ENCODE measurements around the gene TIAL1.

Gene TIAL1

DNA sequence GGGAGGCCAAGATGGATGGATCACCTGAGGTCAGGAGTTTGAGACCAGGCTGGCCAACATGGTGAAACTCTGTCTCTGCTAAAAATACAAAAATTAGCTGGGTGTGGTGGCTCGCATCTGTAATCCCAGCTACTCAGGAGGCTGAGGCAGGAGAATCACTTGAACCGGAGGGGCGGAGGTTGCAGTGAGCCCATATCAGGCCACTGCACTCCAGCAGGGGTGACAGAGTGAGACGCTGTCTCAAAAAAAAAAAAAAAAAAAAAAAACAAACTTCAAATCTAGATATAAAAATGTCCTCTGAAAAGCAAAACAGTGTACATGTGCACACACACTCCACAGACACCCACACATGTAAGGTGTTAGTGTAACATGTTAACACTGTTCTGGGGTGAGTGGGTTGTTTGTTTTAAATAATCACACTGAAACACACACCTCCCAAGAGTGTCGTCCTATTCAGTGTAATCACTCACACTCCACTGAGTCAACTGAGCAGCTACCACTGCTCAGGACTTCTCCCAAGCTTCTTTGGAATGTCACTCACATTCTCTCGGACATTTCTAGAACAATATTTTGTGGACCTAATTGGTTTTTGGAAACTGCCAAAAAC, 41.5 kb downstream of the TIAL1 start:
- Histone ChIP-seq H3K4me1 (no peaks in the 10 kb centered on the region), H3K9me3 (ENCODE audit: control insufficient read depth, low read length) (no peaks in the 10 kb centered on the region), H3K27me3 (ENCODE audit: control insufficient read depth, insufficient read depth, low read length) (no peaks in the 10 kb centered on the region), H3K79me2 (no peaks in the 10 kb centered on the region), H3K27ac (no peak overlapping the region), H2AFZ (no peak overlapping the region), H3K4me2 (ENCODE audit: low read length) (no peak overlapping the region), H3K36me3 (ENCODE audit: control insufficient read depth, insufficient read depth, low read length) (no peaks in the 10 kb centered on the region), H3K4me3 (ENCODE audit: low read depth, low read length) (no peak overlapping the region), H3K9ac (no peak overlapping the region)
- TF ChIP-seq, protein P1, sequence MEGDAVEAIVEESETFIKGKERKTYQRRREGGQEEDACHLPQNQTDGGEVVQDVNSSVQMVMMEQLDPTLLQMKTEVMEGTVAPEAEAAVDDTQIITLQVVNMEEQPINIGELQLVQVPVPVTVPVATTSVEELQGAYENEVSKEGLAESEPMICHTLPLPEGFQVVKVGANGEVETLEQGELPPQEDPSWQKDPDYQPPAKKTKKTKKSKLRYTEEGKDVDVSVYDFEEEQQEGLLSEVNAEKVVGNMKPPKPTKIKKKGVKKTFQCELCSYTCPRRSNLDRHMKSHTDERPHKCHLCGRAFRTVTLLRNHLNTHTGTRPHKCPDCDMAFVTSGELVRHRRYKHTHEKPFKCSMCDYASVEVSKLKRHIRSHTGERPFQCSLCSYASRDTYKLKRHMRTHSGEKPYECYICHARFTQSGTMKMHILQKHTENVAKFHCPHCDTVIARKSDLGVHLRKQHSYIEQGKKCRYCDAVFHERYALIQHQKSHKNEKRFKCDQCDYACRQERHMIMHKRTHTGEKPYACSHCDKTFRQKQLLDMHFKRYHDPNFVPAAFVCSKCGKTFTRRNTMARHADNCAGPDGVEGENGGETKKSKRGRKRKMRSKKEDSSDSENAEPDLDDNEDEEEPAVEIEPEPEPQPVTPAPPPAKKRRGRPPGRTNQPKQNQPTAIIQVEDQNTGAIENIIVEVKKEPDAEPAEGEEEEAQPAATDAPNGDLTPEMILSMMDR (IDR thresholded peaks at IDR 0.05): no peak

- TF ChIP-seq, protein P1 (IDR thresholded peaks at IDR 0.05): no peak
- H3K9me3 ChIP-seq (ENCODE audit: control insufficient read depth, low read length): no peaks in the 10 kb centered on the region
- H3K36me3 ChIP-seq (ENCODE audit: control insufficient read depth, insufficient read depth, low read length): no peaks in the 10 kb centered on the region
- H3K4me3 ChIP-seq (ENCODE audit: low read depth, low read length): no peak overlapping the region
- no peaks in the 10 kb centered on the region for H3K79me2 ChIP-seq
- no peak overlapping the region for H3K4me2 ChIP-seq (ENCODE audit: low read length)
- H2AFZ ChIP-seq: no peak overlapping the region
- H3K9ac ChIP-seq: no peak overlapping the region
- H3K27ac ChIP-seq: no peak overlapping the region
- no peaks in the 10 kb centered on the region for H3K27me3 ChIP-seq (ENCODE audit: control insufficient read depth, insufficient read depth, low read length)
- H3K4me1 ChIP-seq: no peaks in the 10 kb centered on the region
These were observed 45.9 kb downstream of the TIAL1 start for GRCh38 chr10:119550827-119551226.

DNA sequence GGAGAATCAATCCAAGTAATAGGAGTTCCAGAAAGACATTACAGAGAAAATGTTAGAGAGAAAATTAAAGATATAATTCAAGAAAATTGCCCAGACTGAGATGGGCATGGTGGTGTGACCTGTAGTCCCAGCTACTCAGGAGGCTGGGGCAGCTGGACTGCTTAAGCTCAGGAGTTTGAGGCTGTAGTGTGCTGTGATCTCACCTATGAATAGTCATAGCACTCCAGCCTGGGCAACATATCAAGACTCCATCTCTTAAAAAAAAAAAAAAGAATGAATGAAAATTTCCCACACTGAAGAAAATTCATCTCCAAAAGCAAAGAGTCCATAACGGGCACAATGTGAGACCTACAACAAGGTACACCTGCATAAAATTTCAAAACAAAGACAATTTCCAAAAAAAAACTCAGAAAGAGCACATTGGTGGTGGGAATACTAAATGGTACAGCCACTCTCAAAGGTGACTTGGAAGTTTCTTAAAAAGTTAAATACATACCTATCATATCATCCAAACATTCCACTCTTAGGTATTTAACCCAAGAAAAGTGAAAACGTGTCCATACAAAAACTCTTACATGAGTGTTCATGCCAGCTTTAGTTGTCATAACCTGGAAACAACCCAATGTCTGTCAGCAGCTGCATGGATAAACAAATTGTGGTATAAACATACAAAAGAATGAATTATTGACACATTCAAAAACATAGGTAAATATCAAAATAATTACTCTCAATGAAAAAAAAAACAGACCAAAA, 47.3 kb downstream of the TIAL1 start:
- H3K4me3 ChIP-seq (ENCODE audit: low read depth, low read length): no peak overlapping the region
- H3K36me3 ChIP-seq (ENCODE audit: control insufficient read depth, insufficient read depth, low read length): no peaks in the 10 kb centered on the region
- H2AFZ ChIP-seq: no peak overlapping the region
- no peaks in the 10 kb centered on the region for H3K27me3 ChIP-seq (ENCODE audit: control insufficient read depth, insufficient read depth, low read length)
- TF ChIP-seq, protein P1 (IDR thresholded peaks at IDR 0.05): no peak
- no peaks in the 10 kb centered on the region for H3K79me2 ChIP-seq
- H3K9me3 ChIP-seq (ENCODE audit: control insufficient read depth, low read length): no peaks in the 10 kb centered on the region
- H3K4me1 ChIP-seq: no peaks in the 10 kb centered on the region
- no peak overlapping the region for H3K27ac ChIP-seq
- no peak overlapping the region for H3K9ac ChIP-seq
- no peak overlapping the region for H3K4me2 ChIP-seq (ENCODE audit: low read length)

- no peaks in the 10 kb centered on the region for H3K36me3 ChIP-seq (ENCODE audit: control insufficient read depth, insufficient read depth, low read length)
- H3K4me1 ChIP-seq: peaks cover 3% of the 10 kb centered on the region
- no peaks in the 10 kb centered on the region for H3K27me3 ChIP-seq (ENCODE audit: control insufficient read depth, insufficient read depth, low read length)
- TF ChIP-seq, protein P1 (IDR thresholded peaks at IDR 0.05): no peak
- no peak overlapping the region for H3K27ac ChIP-seq
- no peaks in the 10 kb centered on the region for H3K79me2 ChIP-seq
- no peak overlapping the region for H2AFZ ChIP-seq
- H3K4me3 ChIP-seq (ENCODE audit: low read depth, low read length): no peak overlapping the region
- no peak overlapping the region for H3K4me2 ChIP-seq (ENCODE audit: low read length)
- no peak overlapping the region for H3K9ac ChIP-seq
- no peaks in the 10 kb centered on the region for H3K9me3 ChIP-seq (ENCODE audit: control insufficient read depth, low read length)
These were observed 50.8 kb downstream of the TIAL1 start for GRCh38 chr10:119546009-119546408.
